Measurements from ENCODE around the gene FAM120B.

The FAM120B gene

GRCh38 chr6:170434117-170434820 lies 127.7 kb downstream of the FAM120B start:
- no peak for ATAC-seq (ENCODE audit: insufficient read depth, low read depth)
- H3K27ac ChIP-seq (ENCODE audit: low read length) = no peak overlapping the region
- H3K4me1 ChIP-seq (ENCODE audit: insufficient read depth, low read length) = no peaks in the 10 kb centered on the region
- no peak overlapping the region for H2AFZ ChIP-seq (ENCODE audit: low read depth, low read length)
- H4K20me1 ChIP-seq (ENCODE audit: insufficient read depth, low read length) = no peaks in the 10 kb centered on the region
- H3K36me3 ChIP-seq (ENCODE audit: insufficient read depth, low read length) = no peaks in the 10 kb centered on the region
- H3K4me3 ChIP-seq (ENCODE audit: low read depth in 1 of 2, low read length in 2 of 2) = no peak overlapping the region
- no peak for TF ChIP-seq EZH2 (IDR thresholded peaks at IDR 0.05; ENCODE audit: borderline replicate concordance, low read depth, low read length, severe bottlenecking)
- TF ChIP-seq CTCF (IDR thresholded peaks at IDR 0.05; ENCODE audit: borderline replicate concordance, extremely low read depth, low read length, poor library complexity, severe bottlenecking) = no peak
- peaks cover 6% of the 10 kb centered on the region for H3K9me3 ChIP-seq (ENCODE audit: insufficient read depth, low read length, severe bottlenecking)
- H3K27me3 ChIP-seq (ENCODE audit: insufficient read depth, low read length, poor library complexity) = peaks cover 8% of the 10 kb centered on the region
- H3K9ac ChIP-seq (ENCODE audit: low read depth, low read length) = no peak overlapping the region
- H3K4me2 ChIP-seq (ENCODE audit: insufficient read depth, low read length) = no peak overlapping the region
- no peaks in the 10 kb centered on the region for H3K79me2 ChIP-seq (ENCODE audit: insufficient read depth, low read length)
- no peak for DNase-seq

- ATAC-seq (ENCODE audit: insufficient read depth, low read depth) = no peak
- no peaks in the 10 kb centered on the region for H3K79me2 ChIP-seq (ENCODE audit: insufficient read depth, low read length)
- no peak overlapping the region for H3K4me3 ChIP-seq (ENCODE audit: low read depth in 1 of 2, low read length in 2 of 2)
- no peaks in the 10 kb centered on the region for H3K4me1 ChIP-seq (ENCODE audit: insufficient read depth, low read length)
- H3K27ac ChIP-seq (ENCODE audit: low read length) = no peak overlapping the region
- no peak overlapping the region for H3K9ac ChIP-seq (ENCODE audit: low read depth, low read length)
- no peak for DNase-seq
- H2AFZ ChIP-seq (ENCODE audit: low read depth, low read length) = no peak overlapping the region
- TF ChIP-seq EZH2 (IDR thresholded peaks at IDR 0.05; ENCODE audit: borderline replicate concordance, low read depth, low read length, severe bottlenecking) (no peak), CTCF (IDR thresholded peaks at IDR 0.05; ENCODE audit: borderline replicate concordance, extremely low read depth, low read length, poor library complexity, severe bottlenecking) (no peak)
- no peak overlapping the region for H3K4me2 ChIP-seq (ENCODE audit: insufficient read depth, low read length)
- peaks cover 8% of the 10 kb centered on the region for H3K27me3 ChIP-seq (ENCODE audit: insufficient read depth, low read length, poor library complexity)
- no peaks in the 10 kb centered on the region for H3K36me3 ChIP-seq (ENCODE audit: insufficient read depth, low read length)
- H4K20me1 ChIP-seq (ENCODE audit: insufficient read depth, low read length) = no peaks in the 10 kb centered on the region
- H3K9me3 ChIP-seq (ENCODE audit: insufficient read depth, low read length, severe bottlenecking) = peaks cover 6% of the 10 kb centered on the region
These were observed 128.2 kb downstream of the FAM120B start for GRCh38 chr6:170434821-170435155.

- H3K4me2 ChIP-seq (ENCODE audit: insufficient read depth, low read length) = no peak overlapping the region
- H3K27ac ChIP-seq (ENCODE audit: low read length) = no peak overlapping the region
- H3K9me3 ChIP-seq (ENCODE audit: insufficient read depth, low read length, severe bottlenecking) = peaks cover 6% of the 10 kb centered on the region
- H3K4me3 ChIP-seq (ENCODE audit: low read depth in 1 of 2, low read length in 2 of 2) = no peak overlapping the region
- H3K79me2 ChIP-seq (ENCODE audit: insufficient read depth, low read length) = no peaks in the 10 kb centered on the region
- H3K4me1 ChIP-seq (ENCODE audit: insufficient read depth, low read length) = no peaks in the 10 kb centered on the region
- no peak for DNase-seq
- no peaks in the 10 kb centered on the region for H3K36me3 ChIP-seq (ENCODE audit: insufficient read depth, low read length)
- no peaks in the 10 kb centered on the region for H4K20me1 ChIP-seq (ENCODE audit: insufficient read depth, low read length)
- no peak for TF ChIP-seq EZH2 (IDR thresholded peaks at IDR 0.05; ENCODE audit: borderline replicate concordance, low read depth, low read length, severe bottlenecking)
- no peak for TF ChIP-seq CTCF (IDR thresholded peaks at IDR 0.05; ENCODE audit: borderline replicate concordance, extremely low read depth, low read length, poor library complexity, severe bottlenecking)
- no peak overlapping the region for H3K9ac ChIP-seq (ENCODE audit: low read depth, low read length)
- peaks cover 8% of the 10 kb centered on the region for H3K27me3 ChIP-seq (ENCODE audit: insufficient read depth, low read length, poor library complexity)
- no peak for ATAC-seq (ENCODE audit: insufficient read depth, low read depth)
- no peak overlapping the region for H2AFZ ChIP-seq (ENCODE audit: low read depth, low read length)
These were observed 129.2 kb downstream of the FAM120B start for GRCh38 chr6:170435766-170436165.
